ENCODE results near the gene LDHB.

The LDHB gene

GRCh38 chr12:21657326-21658077, at the start of gene LDHB:
Gene LDHB, minus strand, starts transcription at chr12:21657842. Its CDS starts 3,171 bp downstream, at chr12:21654671.
- Histone ChIP-seq H3K27me3 (ENCODE audit: control insufficient read depth in 1 of 2, insufficient read depth in 2 of 2, low read length in 2 of 2) (peaks cover 0 to 3% of the 10 kb centered on the region in 2 donors), H3K27ac (ENCODE audit: low read depth, low read length) (peak within 1 kb of the TSS; percentile 73), H3K9ac (ENCODE audit: low read depth in 1 of 2, low read length in 2 of 2) (peak within 1 kb of the TSS; percentile 64 to 84), H3K9me3 (ENCODE audit: control insufficient read depth in 1 of 2, low read length in 2 of 2) (no peaks in the 10 kb centered on the region), H3K4me3 (ENCODE audit: low read depth in 1 of 2, low read length in 2 of 2) (peak within 1 kb of the TSS; percentile 94 to 95), H3K36me3 (ENCODE audit: control insufficient read depth in 1 of 2, insufficient read depth in 2 of 2, low read length in 2 of 2) (peaks cover 0 to 11% of the 10 kb centered on the region in 2 donors), H3K4me1 (ENCODE audit: control insufficient read depth in 1 of 2, insufficient read depth in 2 of 2, low read length in 2 of 2) (peaks cover 5 to 10% of the 10 kb centered on the region in 2 donors)

DNA sequence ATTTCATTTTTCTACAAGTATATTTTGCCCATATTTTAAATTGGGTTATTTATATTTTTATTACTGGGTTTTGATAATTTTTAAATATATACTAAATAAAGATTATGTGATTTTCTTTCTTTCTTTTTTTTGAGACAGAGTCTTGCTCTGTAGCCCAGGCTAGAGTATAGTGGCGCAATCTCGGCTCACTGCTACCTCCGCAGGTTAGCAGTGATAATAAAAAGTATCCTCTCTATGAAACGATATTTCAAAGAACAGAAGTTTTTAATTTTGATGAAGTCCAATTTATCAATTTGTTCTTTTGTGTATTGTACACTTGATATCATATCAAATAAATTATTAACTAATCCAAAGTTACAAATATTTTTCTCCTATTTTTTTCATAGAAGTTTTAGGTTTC, 47.2 kb upstream of the LDHB start:
- H3K36me3 ChIP-seq (ENCODE audit: control insufficient read depth in 1 of 2, insufficient read depth in 2 of 2, low read length in 2 of 2) = no peaks in the 10 kb centered on the region
- H3K4me3 ChIP-seq (ENCODE audit: low read depth in 1 of 2, low read length in 2 of 2) = no peak overlapping the region
- no peak overlapping the region for H3K9ac ChIP-seq (ENCODE audit: low read depth in 1 of 2, low read length in 2 of 2)
- no peaks in the 10 kb centered on the region for H3K4me1 ChIP-seq (ENCODE audit: control insufficient read depth in 1 of 2, insufficient read depth in 2 of 2, low read length in 2 of 2)
- no peaks in the 10 kb centered on the region for H3K9me3 ChIP-seq (ENCODE audit: control insufficient read depth in 1 of 2, low read length in 2 of 2)
- H3K27me3 ChIP-seq (ENCODE audit: control insufficient read depth in 1 of 2, insufficient read depth in 2 of 2, low read length in 2 of 2) = no peaks in the 10 kb centered on the region
- H3K27ac ChIP-seq (ENCODE audit: low read depth, low read length) = no peak overlapping the region

GRCh38 chr12:21699851-21700250, 42.2 kb upstream of the LDHB start:
- H3K9ac ChIP-seq (ENCODE audit: low read depth in 1 of 2, low read length in 2 of 2) = no peak overlapping the region
- no peaks in the 10 kb centered on the region for H3K27me3 ChIP-seq (ENCODE audit: control insufficient read depth in 1 of 2, insufficient read depth in 2 of 2, low read length in 2 of 2)
- H3K4me3 ChIP-seq (ENCODE audit: low read depth in 1 of 2, low read length in 2 of 2) = no peak overlapping the region
- H3K27ac ChIP-seq (ENCODE audit: low read depth, low read length) = no peak overlapping the region
- no peaks in the 10 kb centered on the region for H3K36me3 ChIP-seq (ENCODE audit: control insufficient read depth in 1 of 2, insufficient read depth in 2 of 2, low read length in 2 of 2)
- H3K4me1 ChIP-seq (ENCODE audit: control insufficient read depth in 1 of 2, insufficient read depth in 2 of 2, low read length in 2 of 2) = no peaks in the 10 kb centered on the region
- H3K9me3 ChIP-seq (ENCODE audit: control insufficient read depth in 1 of 2, low read length in 2 of 2) = no peaks in the 10 kb centered on the region

- Histone ChIP-seq H3K4me3 (ENCODE audit: low read depth in 1 of 2, low read length in 2 of 2) (no peak overlapping the region), H3K36me3 (ENCODE audit: control insufficient read depth in 1 of 2, insufficient read depth in 2 of 2, low read length in 2 of 2) (no peaks in the 10 kb centered on the region), H3K4me1 (ENCODE audit: control insufficient read depth in 1 of 2, insufficient read depth in 2 of 2, low read length in 2 of 2) (no peaks in the 10 kb centered on the region), H3K27me3 (ENCODE audit: control insufficient read depth in 1 of 2, insufficient read depth in 2 of 2, low read length in 2 of 2) (no peaks in the 10 kb centered on the region), H3K9ac (ENCODE audit: low read depth in 1 of 2, low read length in 2 of 2) (no peak overlapping the region), H3K9me3 (ENCODE audit: control insufficient read depth in 1 of 2, low read length in 2 of 2) (no peaks in the 10 kb centered on the region), H3K27ac (ENCODE audit: low read depth, low read length) (no peak overlapping the region)
Observed at GRCh38 chr12:21697904-21698630, 40.4 kb upstream of the LDHB start.

- H3K27ac ChIP-seq (ENCODE audit: low read depth, low read length) = no peak overlapping the region
- H3K36me3 ChIP-seq (ENCODE audit: control insufficient read depth in 1 of 2, insufficient read depth in 2 of 2, low read length in 2 of 2) = no peaks in the 10 kb centered on the region
- no peak overlapping the region for H3K4me3 ChIP-seq (ENCODE audit: low read depth in 1 of 2, low read length in 2 of 2)
- H3K9ac ChIP-seq (ENCODE audit: low read depth in 1 of 2, low read length in 2 of 2) = no peak overlapping the region
- no peaks in the 10 kb centered on the region for H3K4me1 ChIP-seq (ENCODE audit: control insufficient read depth in 1 of 2, insufficient read depth in 2 of 2, low read length in 2 of 2)
- no peaks in the 10 kb centered on the region for H3K9me3 ChIP-seq (ENCODE audit: control insufficient read depth in 1 of 2, low read length in 2 of 2)
- no peaks in the 10 kb centered on the region for H3K27me3 ChIP-seq (ENCODE audit: control insufficient read depth in 1 of 2, insufficient read depth in 2 of 2, low read length in 2 of 2)
Observed at GRCh38 chr12:21696625-21697024, 39.0 kb upstream of the LDHB start.

DNA sequence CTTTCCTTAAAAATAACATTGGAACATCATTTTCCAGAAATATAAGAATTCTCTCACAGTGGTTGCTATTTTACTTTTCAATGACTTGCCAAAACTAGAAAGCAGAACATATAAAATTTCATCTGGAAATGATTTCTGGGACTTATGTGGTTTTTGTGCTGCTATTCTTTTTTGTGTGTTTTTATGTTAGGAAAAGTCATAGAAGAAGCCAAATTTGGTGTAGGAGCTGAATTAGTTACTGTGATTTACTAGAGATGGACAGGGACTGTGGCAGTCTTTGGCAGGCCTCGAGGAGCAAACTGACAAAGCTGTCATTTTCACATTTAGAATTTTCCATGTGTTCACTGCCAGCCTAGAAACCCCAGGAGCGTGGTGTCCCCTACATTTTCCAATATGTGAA, 38.3 kb upstream of the LDHB start:
- Histone ChIP-seq H3K4me1 (ENCODE audit: control insufficient read depth in 1 of 2, insufficient read depth in 2 of 2, low read length in 2 of 2) (no peaks in the 10 kb centered on the region), H3K27ac (ENCODE audit: low read depth, low read length) (no peak overlapping the region), H3K9me3 (ENCODE audit: control insufficient read depth in 1 of 2, low read length in 2 of 2) (no peaks in the 10 kb centered on the region), H3K4me3 (ENCODE audit: low read depth in 1 of 2, low read length in 2 of 2) (no peak overlapping the region), H3K36me3 (ENCODE audit: control insufficient read depth in 1 of 2, insufficient read depth in 2 of 2, low read length in 2 of 2) (no peaks in the 10 kb centered on the region), H3K9ac (ENCODE audit: low read depth in 1 of 2, low read length in 2 of 2) (no peak overlapping the region), H3K27me3 (ENCODE audit: control insufficient read depth in 1 of 2, insufficient read depth in 2 of 2, low read length in 2 of 2) (no peaks in the 10 kb centered on the region)

GRCh38 chr12:21694660-21695059, 37.0 kb upstream of the LDHB start:
- Histone ChIP-seq H3K9me3 (ENCODE audit: control insufficient read depth in 1 of 2, low read length in 2 of 2) (no peaks in the 10 kb centered on the region), H3K27ac (ENCODE audit: low read depth, low read length) (no peak overlapping the region), H3K4me3 (ENCODE audit: low read depth in 1 of 2, low read length in 2 of 2) (no peak overlapping the region), H3K9ac (ENCODE audit: low read depth in 1 of 2, low read length in 2 of 2) (no peak overlapping the region), H3K4me1 (ENCODE audit: control insufficient read depth in 1 of 2, insufficient read depth in 2 of 2, low read length in 2 of 2) (no peaks in the 10 kb centered on the region), H3K36me3 (ENCODE audit: control insufficient read depth in 1 of 2, insufficient read depth in 2 of 2, low read length in 2 of 2) (no peaks in the 10 kb centered on the region), H3K27me3 (ENCODE audit: control insufficient read depth in 1 of 2, insufficient read depth in 2 of 2, low read length in 2 of 2) (no peaks in the 10 kb centered on the region)

DNA sequence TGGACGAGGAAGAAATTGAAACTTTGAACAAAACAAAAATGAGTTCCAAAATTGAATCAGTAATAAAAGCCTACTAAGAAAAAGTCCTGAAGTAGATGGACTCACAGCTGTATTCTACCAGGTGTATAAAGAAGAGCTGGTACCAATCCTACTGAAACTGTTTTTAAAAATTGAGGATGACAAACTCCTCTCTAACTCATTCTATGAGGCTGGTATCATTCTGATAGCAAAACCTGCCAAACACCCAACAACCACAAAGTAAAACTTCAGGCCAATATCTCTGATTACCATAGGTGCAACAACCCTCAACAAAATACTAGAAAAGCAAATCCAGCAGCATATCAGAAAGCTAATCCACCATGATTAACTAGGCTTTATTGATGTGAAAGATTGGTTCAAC, 33.9 kb upstream of the LDHB start:
- Histone ChIP-seq H3K4me1 (ENCODE audit: control insufficient read depth in 1 of 2, insufficient read depth in 2 of 2, low read length in 2 of 2) (no peaks in the 10 kb centered on the region), H3K9ac (ENCODE audit: low read depth in 1 of 2, low read length in 2 of 2) (no peak overlapping the region), H3K9me3 (ENCODE audit: control insufficient read depth in 1 of 2, low read length in 2 of 2) (no peaks in the 10 kb centered on the region)

GRCh38 chr12:21690704-21691368, 33.2 kb upstream of the LDHB start:
- Histone ChIP-seq H3K9me3 (ENCODE audit: control insufficient read depth in 1 of 2, low read length in 2 of 2) (no peaks in the 10 kb centered on the region), H3K36me3 (ENCODE audit: control insufficient read depth in 1 of 2, insufficient read depth in 2 of 2, low read length in 2 of 2) (no peaks in the 10 kb centered on the region), H3K27me3 (ENCODE audit: control insufficient read depth in 1 of 2, insufficient read depth in 2 of 2, low read length in 2 of 2) (no peaks in the 10 kb centered on the region), H3K9ac (ENCODE audit: low read depth in 1 of 2, low read length in 2 of 2) (no peak overlapping the region), H3K4me3 (ENCODE audit: low read depth in 1 of 2, low read length in 2 of 2) (no peak overlapping the region), H3K4me1 (ENCODE audit: control insufficient read depth in 1 of 2, insufficient read depth in 2 of 2, low read length in 2 of 2) (no peaks in the 10 kb centered on the region), H3K27ac (ENCODE audit: low read depth, low read length) (no peak overlapping the region)

More for the DNA sequence above, 33.9 kb upstream of the LDHB start:
- Histone ChIP-seq H3K27ac (ENCODE audit: low read depth, low read length) (no peak overlapping the region), H3K27me3 (ENCODE audit: control insufficient read depth in 1 of 2, insufficient read depth in 2 of 2, low read length in 2 of 2) (no peaks in the 10 kb centered on the region), H3K36me3 (ENCODE audit: control insufficient read depth in 1 of 2, insufficient read depth in 2 of 2, low read length in 2 of 2) (no peaks in the 10 kb centered on the region), H3K4me3 (ENCODE audit: low read depth in 1 of 2, low read length in 2 of 2) (no peak overlapping the region)

DNA sequence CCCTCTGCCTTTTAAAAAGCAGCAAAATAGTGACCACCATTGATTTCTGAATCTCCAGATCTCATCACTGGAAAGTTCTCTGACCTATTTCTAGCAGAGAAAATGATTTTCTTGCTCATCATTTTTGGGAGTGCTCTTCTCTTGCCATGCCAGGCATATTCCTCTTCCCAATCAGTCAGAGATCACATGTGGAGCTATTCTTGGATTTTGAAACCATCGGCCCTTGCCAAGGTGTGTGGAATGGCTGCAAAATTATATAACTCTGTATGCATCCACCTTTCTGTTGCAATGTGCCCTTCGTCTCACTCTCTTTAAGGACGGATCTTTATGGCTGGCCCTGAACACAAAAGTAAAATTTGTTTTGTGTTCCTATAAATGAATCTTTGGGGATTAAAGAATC, 25.5 kb upstream of the LDHB start:
- Histone ChIP-seq H3K27me3 (ENCODE audit: control insufficient read depth in 1 of 2, insufficient read depth in 2 of 2, low read length in 2 of 2) (peaks cover 0 to 4% of the 10 kb centered on the region in 2 donors), H3K36me3 (ENCODE audit: control insufficient read depth in 1 of 2, insufficient read depth in 2 of 2, low read length in 2 of 2) (no peaks in the 10 kb centered on the region), H3K4me3 (ENCODE audit: low read depth in 1 of 2, low read length in 2 of 2) (no peak overlapping the region), H3K27ac (ENCODE audit: low read depth, low read length) (no peak overlapping the region), H3K4me1 (ENCODE audit: control insufficient read depth in 1 of 2, insufficient read depth in 2 of 2, low read length in 2 of 2) (no peaks in the 10 kb centered on the region), H3K9me3 (ENCODE audit: control insufficient read depth in 1 of 2, low read length in 2 of 2) (no peaks in the 10 kb centered on the region), H3K9ac (ENCODE audit: low read depth in 1 of 2, low read length in 2 of 2) (no peak overlapping the region)
